Pons (tissue), 1 donor: ENCODE data around the gene IQGAP2.
"Not testable (repeated sequence)": the region's sequence is repeated elsewhere in the genome, so short reads cannot be mapped to it uniquely, and the experiment has no call there.

Experiments
- DNase-seq: peaks from one replicate; pipeline ENCODE4 v3.0.0-alpha.2; 2016; ENCODE audit warnings: low spot score

IQGAP2 gene

DNA sequence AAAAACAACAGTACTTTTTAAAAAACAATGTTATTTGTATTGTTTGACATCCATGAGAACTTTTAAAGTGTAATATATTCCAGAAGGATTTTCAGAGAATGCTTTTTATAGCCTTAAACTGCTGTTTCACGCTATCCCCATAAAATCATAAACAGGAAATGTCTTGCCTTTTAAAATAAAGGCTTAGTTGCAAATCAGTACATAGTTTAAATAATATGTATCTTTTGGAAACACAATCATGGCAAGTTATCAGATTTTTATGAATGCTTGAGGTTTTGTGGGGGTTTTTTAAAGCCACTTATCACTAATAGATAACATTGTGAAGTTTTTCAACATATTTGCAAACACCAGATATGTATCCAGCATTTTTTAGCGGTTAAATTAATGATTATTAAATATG lies 257.3 kb downstream of the IQGAP2 start:
- no peak for DNase-seq

DNA sequence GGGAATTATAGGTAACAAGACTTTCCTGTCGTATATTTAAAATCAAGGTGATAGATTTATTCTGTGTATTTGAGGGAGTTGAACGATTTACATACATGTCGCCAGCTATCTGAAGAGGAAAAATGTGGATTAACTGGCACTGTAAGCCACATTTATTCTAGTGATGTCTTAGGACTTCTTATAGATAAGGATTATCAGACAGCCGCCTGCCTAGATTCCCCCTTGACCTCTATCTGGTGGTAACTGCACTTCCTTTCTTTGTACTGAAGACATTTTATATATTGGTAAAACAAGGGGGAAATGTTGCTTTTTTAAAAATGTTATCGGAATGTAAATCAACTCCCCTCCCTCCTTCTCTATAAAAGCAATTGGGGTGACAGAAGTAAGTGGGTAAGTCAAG lies 259.4 kb downstream of the IQGAP2 start:
- no peak for DNase-seq

DNA sequence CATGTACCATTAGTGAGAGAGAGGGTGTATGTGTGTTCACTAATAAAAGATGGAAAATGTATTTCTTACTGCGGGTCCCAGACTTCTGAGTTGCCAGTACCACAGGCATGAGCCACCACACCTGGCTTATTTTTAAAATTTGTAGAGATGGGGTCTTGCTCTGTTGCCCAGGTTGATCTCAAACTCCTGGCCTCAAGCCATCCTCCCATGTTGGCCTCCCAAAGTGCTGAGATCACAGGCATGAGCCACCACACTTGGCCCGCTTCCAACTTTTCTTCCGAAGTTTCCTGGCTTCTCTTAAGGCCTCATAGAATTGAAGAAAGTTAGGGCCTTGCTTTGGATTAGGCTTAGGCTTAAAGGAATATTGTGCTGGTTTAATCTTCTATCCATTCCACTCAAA lies 260.5 kb downstream of the IQGAP2 start:
- no peak for DNase-seq

DNA sequence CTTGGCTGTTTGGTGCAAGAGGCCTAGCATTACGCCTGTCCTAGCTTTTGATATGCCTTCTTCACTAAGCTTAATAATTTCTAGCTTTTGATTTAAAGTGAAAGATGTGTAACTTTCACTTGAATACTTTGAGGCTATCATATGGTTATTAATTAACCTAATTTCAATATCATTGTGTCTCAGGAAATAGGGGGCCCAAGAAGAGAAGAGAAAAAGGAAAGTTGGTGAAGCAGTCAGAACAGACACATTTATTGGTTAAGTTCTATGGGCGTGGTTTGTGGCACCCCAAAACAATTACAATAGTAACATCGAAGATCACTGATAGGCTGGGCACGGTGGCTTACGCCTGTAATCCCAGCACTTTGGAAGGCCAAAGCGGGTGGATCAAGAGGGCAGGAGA lies 261.0 kb downstream of the IQGAP2 start:
- DNase-seq = no peak

DNA sequence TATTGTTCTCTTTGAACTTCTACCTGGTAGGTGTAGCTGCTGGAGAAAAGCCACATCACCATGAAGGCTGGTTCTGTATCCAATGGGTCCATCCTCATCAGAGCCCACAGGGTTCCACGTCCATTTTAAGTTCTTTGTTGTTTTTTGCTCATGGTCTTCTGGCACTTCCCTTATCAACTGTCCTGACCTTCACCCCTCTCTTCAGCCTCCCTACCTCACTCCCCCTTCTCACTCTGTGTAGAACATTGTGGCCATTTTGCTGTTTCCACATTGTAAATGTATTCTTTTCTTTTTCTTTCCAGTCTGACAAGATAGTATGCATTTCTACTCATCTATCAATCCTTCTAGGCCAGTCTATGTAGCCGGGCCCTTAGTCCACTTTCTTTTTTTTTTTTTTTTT lies 264.4 kb downstream of the IQGAP2 start:
- no peak for DNase-seq

DNA sequence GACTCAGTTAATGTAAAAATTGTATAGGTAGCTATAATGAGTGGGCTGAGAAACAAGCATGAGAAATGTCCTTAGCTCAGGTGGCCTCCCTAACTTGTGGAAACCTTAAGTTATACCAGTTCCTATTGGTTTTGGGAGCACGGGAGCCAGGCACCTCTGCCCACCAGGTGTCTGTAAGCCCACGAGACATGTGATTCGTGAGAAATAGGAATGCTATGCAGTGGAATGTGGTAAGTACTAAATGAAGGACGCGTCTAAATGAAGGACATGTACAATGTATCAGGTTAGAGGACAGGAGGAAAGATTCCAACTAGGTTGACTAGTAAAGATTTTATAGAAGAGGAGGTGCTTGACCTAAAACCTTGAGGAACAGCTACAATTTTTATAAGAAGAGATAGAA lies 266.2 kb downstream of the IQGAP2 start:
- DNase-seq = no peak

DNA sequence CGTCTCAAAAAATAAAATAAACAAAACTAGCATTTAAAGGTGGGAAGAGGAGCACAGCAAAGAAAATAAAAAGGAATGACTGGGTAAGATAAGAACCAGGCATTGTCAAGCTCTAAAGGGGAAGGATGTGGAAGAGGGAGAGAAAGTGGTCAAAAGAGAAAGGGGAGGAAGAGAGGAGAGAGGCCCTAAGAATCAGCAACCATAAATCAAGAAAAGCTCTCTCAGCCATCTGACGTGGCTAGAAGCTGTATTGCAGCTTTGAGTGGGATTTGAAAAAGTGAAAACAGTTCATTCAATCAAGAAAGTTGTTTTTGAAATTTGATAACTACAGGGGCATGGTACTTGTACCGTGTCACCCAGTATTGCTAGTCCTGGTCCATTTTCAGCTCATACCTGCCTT lies 267.4 kb downstream of the IQGAP2 start:
- no peak for DNase-seq

DNA sequence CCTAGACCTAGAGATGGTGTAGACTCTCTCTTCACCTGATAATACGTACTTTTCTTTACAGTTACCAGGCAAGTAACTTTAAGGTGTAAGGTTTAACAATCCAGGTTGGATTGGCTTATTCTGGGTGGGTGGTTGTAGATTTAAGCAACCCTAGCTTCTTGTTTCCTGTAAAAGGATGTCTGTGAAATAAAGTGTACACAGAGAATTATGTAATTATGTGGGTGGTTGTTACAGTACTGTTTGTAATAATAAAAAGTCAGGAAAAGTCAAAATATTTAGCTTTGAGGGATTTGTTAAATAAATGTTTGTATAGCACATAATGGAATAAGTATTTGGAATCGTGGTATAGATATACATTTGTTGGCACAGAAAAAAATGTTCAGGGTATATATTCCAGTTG lies 269.2 kb downstream of the IQGAP2 start:
- DNase-seq = no peak

DNA sequence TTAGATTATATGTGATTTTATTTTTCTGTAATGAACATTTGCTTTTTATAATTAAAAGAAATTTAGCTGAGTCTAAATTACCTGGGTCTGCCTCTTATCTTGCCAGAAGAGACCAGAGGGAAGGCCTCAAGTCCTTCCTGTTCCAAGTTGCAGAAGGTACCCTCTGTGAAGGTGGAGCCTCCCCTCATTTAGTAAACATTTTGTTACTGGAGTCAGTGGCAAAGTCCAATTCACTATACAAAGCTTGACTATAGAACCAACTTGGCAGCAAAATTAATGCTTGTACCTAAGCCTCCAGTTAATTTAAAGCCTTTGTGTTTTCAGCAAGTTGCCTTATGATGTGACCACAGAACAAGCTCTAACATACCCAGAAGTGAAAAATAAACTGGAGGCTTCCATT lies 270.0 kb downstream of the IQGAP2 start:
- DNase-seq = no peak

DNA sequence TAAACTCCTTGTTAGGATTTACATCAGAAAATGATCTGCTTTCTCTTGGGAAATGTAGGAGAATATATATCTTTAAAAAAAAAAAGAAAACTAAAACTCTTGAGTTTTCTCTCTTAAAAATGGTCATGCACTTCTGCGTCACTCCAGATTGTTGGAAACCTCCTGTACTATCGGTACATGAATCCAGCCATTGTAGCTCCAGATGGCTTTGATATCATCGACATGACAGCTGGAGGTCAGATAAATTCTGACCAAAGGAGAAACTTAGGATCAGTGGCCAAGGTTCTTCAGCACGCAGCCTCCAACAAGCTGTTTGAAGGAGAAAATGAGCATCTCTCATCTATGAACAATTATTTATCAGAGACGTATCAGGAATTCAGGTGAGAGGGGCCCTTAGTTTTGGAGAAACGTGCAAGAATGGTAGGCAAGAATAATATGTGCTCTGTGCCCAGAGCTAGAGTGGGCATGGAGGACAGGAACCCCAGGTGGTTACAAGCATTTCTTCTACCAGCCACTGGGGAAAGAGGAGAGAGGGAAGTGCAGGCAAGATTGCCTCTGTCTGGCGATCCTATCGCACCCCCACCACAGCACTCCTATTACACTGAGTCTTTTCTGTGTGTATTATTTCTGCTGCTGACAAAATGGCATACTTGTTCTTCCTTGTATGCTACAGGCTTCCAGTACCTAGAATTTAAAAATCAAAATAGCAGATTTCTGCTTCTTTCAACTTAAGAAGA lies 271.4 kb downstream of the IQGAP2 start:
- no peak for DNase-seq

DNA sequence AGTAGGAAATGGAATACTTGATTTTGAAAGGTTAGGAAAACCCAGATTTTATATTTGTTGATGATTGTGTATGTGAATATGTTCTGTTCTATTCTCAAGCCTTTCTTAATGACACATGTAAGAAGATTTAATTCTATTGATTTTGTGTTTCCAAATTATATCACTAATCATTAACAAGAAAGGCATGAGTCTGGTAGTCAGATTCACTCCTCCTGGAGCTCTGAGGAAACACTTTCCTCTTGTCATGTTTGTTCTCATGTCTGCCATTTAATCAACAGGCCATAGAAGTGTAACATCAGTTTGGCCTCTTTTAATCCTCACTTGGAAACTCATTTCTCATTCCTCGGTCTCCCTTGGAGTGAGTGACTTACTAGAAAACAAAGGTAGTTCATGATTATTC lies 272.3 kb downstream of the IQGAP2 start:
- DNase-seq = no peak

DNA sequence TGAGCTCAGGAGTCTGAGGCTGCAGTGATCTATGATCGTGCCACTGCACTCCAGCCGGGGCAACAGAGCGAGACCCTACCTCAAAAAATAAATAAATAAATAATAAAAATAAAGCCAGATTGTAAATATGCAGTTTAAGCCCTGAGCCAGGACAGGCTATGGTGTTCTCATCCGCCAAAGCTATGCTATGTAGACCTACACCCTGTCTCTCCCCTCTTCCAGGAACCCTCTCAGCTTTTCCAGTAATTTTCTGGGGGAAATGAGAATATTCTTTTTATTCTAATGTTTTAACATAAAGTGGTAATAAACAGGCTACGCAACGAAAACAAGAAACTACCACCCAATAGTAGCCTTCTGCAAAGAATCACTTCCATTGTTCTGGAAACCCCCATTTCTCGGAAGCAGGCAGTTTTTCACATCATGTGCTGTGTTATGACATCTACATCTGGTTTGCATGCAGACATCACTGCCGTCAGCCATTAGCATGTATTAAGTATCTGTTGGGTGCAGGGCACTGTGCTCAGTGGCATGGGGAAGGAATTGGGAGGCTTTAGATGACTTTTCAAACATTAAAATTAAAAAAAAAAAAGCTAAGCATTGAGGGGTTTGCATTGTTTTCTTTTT lies 274.9 kb downstream of the IQGAP2 start:
- no peak for DNase-seq

DNA sequence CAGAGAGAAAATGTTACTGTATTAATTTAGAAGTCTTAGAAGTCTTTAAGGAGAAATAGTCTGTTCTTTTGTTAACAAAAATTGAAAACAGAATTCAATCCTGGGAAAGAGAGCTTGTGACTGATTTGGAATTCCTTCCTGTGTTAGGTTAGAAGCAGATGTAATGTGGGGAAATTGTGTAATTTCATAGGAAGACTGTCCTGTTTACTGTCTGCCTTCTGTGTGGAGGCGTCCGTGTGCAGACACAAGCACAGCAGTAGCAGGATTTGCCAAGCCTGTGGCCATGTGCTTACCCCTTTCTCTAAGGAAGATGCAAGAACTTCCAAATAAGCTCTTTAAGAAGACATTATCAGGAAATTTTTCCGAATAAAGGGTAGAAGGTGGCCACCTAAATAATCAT lies 276.1 kb downstream of the IQGAP2 start:
- no peak for DNase-seq

DNA sequence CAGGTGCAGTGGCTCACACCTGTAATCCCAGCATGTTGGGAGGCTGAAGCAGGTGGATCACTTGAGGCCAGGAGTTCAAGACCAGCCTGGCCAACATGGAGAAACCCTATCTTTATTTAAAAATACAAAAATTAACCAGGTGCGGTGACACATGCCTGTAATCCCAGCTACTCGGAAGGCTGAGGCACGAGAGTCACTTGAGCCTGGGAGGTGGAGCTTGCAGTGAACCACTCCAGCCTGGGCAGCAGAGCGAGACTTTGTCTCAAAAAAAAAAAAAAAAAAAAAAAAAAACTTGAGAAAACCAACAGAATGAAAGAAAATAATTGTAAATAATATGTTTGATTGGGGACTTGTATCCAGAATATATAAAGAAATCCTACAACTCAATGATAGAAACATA lies 277.7 kb downstream of the IQGAP2 start:
- DNase-seq = not testable (repeated sequence)

DNA sequence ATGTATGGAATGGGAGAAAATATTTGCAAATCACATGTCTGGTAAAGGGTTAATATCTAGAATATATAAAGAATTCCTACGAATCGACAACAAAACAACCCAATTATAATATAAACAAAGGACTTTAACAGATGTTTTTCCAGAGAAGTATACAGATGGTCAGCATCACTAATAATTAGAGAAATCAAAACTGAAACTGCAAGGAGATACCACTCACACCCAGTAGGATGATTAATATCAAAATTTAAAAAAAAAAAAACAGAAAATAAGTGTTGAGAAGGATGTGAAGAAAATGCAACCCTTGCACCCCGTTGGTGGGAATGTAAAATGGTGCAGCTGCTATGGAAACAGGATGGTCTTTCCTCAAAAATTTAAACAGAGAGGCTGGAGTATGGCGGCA lies 278.2 kb downstream of the IQGAP2 start:
- no peak for DNase-seq

DNA sequence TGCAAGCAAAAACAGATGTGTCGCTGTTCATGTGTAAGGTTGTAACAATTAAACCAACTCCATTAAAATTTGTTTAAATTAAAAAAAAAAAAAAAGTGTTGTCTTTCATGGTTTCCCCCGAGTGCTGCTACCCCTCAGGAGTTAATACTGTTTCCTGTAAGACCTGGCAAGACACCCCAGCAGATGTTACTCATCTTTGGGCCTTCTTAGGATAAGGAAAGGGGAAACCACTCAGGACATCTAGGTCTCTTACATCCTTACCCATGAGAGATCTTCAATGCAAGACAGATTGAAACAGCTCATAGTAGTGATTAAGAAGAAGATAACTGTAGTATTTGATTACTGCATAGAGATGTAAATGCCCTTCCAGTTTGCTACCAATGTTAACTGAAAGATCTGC lies 279.3 kb downstream of the IQGAP2 start:
- DNase-seq = no peak

DNA sequence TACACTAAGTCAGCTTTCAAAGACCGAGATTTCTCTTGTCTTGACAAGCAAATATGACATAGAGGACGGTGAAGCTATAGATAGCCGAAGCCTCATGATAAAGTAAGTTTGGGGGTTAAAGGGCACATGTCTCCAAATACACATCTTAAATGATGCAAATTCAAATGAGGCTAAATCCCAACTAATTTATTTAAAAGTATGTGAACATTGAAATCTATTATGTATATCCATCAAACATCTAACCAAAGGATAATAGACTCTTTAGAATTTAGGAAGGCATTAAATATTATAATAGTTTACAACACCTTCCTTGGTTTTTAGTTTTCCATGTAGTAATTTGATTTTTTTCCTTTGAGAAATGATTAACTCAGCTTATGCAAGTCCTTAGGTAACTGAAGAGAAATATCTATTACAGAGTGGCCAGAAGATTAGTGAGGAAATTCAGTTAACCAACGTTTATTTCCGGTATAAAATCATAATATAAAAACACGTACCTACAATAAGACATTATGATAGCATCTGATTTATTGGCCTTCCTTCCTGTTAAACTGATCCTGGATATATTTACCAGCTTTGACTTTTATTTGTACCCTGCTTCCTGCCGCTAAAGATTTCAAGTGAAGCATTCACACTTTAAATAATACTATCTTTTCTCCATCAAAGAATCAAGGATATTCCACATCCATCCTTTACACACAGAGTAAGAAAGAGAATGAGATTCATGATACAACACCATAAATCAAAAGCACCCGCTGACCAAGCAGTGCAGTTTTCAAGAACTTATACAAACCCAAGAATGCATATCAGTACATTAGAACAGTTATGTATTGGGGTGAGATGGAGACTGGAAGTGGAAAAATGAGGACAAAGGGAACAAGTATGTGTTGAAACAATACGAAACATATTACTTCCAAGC lies 281.0 kb downstream of the IQGAP2 start:
- no peak for DNase-seq

DNA sequence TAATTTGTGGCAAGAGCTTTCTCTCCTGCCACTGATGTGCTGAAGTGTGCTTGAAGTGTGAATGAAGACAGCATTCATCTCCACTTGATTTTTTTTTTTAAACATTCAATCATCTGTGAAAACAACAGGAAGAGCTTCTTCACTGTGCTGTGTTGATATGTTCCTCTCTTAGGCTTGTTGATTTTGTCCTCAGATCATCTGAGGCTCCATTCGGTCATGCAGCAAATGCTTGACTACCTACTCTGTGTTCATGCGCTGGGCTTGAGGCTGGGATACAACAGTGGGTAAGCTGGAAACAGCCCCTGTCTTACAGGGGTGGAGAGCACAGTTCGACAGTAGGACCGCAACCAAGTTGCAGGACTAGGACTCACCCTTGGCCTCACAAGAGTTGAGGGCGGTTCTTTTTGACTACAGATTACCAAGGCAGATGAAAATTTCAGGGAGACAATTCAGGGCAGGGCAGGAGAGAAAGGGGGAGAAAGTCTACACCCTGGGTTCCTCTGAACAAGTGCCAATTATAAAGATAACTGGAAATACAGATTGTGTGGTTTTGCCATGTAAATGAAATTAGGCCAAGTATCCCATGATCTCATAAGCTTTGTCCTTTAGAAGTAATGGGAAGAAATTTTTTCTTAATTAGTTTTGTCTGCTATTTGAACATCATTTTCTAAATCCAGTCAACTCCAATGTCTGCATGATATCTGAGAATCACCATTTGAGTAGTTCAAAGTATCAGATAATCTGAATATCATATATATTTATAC lies 281.9 kb downstream of the IQGAP2 start:
- DNase-seq = no peak

DNA sequence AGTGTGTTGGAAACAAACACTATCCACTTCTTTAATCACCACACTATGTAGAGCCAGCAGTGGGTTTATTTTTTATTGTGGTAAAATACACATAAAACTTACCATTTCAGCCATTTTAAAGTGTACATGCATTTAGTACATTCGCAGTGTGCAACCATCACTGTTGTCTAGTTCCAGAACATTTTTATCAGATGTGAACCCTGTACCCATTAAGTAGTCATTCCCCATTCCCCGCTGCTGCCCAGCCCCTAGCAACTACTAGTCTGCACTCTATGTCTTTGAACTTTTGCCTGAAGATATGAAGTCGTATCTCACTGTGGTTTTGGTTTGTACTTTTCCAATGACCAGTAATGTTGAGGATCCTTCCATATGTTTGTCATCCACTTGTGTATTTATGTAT lies 282.6 kb downstream of the IQGAP2 start:
- no peak for DNase-seq

DNA sequence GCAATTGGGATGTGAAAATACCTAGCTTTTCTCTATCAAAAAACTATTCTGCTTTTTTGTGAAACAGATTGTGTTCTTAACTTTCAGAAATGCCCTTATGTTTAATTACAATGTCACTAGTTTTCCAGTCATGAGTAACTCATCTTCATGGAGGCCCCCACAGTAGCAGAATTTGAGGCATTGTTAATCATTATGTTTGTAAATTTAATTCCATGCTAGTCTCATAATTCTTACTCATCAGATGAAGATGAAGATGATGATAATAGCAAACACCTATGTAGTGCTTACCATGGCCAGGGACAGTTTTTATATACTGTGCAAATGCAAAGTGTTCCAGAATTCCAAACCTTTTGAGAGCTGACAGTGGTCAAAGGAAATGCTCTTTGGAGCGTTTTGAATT lies 285.1 kb downstream of the IQGAP2 start:
- DNase-seq = no peak

DNA sequence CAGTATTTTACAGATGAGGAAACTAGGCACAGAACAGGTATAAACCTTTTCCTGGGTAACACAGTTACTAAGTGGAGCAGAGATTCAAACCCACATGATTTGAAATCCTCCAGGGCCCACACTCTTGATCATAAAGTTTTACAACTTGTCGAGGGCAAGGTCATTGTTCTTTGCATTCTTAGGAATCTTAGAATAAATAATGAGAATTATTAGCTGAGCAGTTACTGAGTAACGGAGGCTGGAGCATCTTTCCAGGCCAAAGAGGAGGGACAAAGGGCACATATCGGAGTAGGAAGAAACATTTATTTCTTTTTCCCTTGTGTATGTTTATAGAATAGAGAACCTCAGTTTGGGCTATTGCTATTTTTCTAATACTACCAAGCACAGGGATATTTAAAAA lies 285.8 kb downstream of the IQGAP2 start:
- DNase-seq = no peak

DNA sequence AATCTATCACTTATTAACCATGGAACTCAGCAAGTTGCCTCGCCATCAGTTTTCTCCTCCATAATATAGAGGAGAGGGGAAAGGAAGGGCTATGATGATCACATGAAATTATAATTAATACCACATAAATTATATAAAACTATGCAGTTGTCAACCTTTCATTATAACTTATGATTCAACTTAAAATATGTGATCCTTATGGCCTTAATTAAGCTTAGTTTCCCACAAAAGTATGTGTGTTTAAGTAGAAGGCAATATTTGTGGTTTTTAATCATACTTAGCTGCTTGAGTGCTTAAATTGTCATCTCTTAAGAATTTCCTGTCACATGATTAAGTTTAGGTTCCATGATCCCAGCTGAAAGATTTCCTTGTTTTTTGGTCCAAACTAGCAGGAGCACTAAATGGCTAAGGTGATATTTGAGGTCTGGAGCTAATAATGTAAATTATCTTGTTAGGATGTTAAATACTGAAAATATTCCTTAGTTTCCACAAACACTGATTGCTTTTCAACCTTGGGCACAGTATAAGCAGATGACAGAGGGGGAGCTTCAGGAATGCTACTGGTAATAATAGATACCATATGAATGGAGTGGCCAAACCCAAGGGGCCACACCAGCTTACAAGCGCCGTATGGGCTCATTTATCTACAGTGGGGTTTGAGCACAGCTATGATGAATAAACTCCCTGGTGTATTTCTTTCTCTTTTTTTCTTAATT lies 286.4 kb downstream of the IQGAP2 start:
- no peak for DNase-seq
